Large intestine (tissue), 3 donors: ENCODE results near the gene NSFL1C. TPM values are rescaled to one million over a fixed set of nuclear protein-coding genes. Genes with fewer than 3 reads are reported as not detected.

ENCODE experiments used
- DNase-seq, 2 donors: peaks; one replicate each; pipeline versions ENCODE4 v3.0.0 to v3.0.0-alpha.2; 2013
- H3K27ac ChIP-seq: one replicate; pipeline ENCODE4 v1.5.1; 2013; ENCODE audit warnings: low read length
- H3K27me3 ChIP-seq: 2 replicates; pipeline ENCODE4 v1.6.1; 2013; ENCODE audit warnings: low read length; ENCODE audit not compliant: control insufficient read depth, insufficient read depth
- H3K36me3 ChIP-seq: 2 replicates; pipeline ENCODE4 v1.6.1; 2013; ENCODE audit warnings: low read length; ENCODE audit not compliant: control insufficient read depth, insufficient read depth
- H3K4me1 ChIP-seq: one replicate; pipeline ENCODE4 v1.6.1; 2013; ENCODE audit warnings: low read length; ENCODE audit not compliant: control insufficient read depth, insufficient read depth
- H3K4me3 ChIP-seq: one replicate; pipeline ENCODE4 v1.5.1; 2013; ENCODE audit warnings: low read length
- H3K9me3 ChIP-seq: one replicate; pipeline ENCODE4 v1.6.1; 2013; ENCODE audit warnings: mild to moderate bottlenecking, low read depth, low read length, moderate library complexity; ENCODE audit not compliant: control insufficient read depth
- WGBS: methylation state at CpG from one replicate; pipeline ENCODE4 v1.1.5; 2013; ENCODE audit warnings: low lambda C conversion rate; ENCODE audit not compliant: insufficient coverage; 5-methylcytosine and 5-hydroxymethylcytosine counted together
- polyA plus RNA-seq: library from polyadenylated mRNA; unstranded; fragments of 120-200 nt; gene quantifications from one replicate; pipeline ENCODE4 v1.2.1, GENCODE V29; 2013

The NSFL1C gene
- polyA plus RNA-seq, 1 donor: 73.3 TPM

- Histone ChIP-seq H3K36me3 (no peaks in the 10 kb centered on the region), H3K4me1 (no peaks in the 10 kb centered on the region), H3K27me3 (peaks cover 7% of the 10 kb centered on the region), H3K9me3 (no peaks in the 10 kb centered on the region), H3K27ac (no peak overlapping the region), H3K4me3 (no peak overlapping the region)
- no peak for DNase-seq
- WGBS: 100% methylated on average over 2 of the region's 2 CpGs
Measured at GRCh38 chr20:1489325-1489724, 22.7 kb upstream of the NSFL1C start.

GRCh38 chr20:1486566-1486965, 19.9 kb upstream of the NSFL1C start:
- Histone ChIP-seq H3K27ac (no peak overlapping the region), H3K27me3 (no peaks in the 10 kb centered on the region), H3K4me1 (no peaks in the 10 kb centered on the region), H3K36me3 (no peaks in the 10 kb centered on the region), H3K9me3 (no peaks in the 10 kb centered on the region), H3K4me3 (no peak overlapping the region)
- WGBS: 86% methylated on average over 1 of the region's 2 CpGs
- DNase-seq: no peak

DNA sequence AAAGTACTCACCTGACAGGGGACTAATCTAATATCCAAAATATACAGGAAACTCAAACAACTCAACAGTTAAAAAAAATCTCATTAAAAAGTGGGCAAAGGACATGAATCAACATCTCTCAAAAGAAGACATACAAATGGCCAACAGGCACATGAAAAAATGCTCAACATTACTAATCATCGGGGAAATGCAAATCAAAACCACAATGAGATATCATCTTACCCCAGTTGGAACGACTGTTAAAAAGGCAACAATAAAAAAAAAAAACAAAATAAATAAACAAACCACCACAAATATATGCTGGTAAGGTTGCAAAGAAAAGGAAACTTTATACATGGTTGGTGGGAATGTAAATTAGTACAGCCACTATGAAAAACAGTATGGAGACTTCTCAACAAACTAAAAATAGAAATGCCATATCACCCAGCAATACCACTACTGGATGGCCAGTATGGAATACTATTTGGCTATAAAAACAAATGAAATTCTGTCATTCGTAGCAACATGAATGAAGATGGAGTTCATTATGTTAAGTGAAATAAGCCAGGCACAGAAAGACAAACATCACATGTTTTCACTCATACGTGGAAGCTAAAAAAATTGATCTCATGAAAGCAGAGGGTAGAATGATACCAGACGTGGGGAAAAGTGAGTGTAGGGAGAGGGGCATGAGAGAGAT, 17.9 kb upstream of the NSFL1C start:
- 62% methylated on average over 3 of the region's 5 CpGs for WGBS
- Histone ChIP-seq H3K27me3 (no peaks in the 10 kb centered on the region), H3K9me3 (no peaks in the 10 kb centered on the region), H3K4me3 (no peak overlapping the region), H3K27ac (no peak overlapping the region), H3K36me3 (no peaks in the 10 kb centered on the region), H3K4me1 (no peaks in the 10 kb centered on the region)
- DNase-seq: no peak

GRCh38 chr20:1479831-1480595, 13.4 kb upstream of the NSFL1C start:
- Histone ChIP-seq H3K4me1 (no peaks in the 10 kb centered on the region), H3K36me3 (no peaks in the 10 kb centered on the region), H3K4me3 (no peak overlapping the region), H3K27me3 (no peaks in the 10 kb centered on the region), H3K27ac (no peak overlapping the region), H3K9me3 (no peaks in the 10 kb centered on the region)
- DNase-seq: no peak
- no CpG with 5 or more reads among the region's 9 CpGs for WGBS

- Histone ChIP-seq H3K27ac (no peak overlapping the region), H3K27me3 (no peaks in the 10 kb centered on the region), H3K4me1 (peaks cover 4% of the 10 kb centered on the region), H3K4me3 (no peak overlapping the region), H3K9me3 (no peaks in the 10 kb centered on the region), H3K36me3 (no peaks in the 10 kb centered on the region)
- 100% methylated on average over 1 of the region's 4 CpGs for WGBS
- DNase-seq: no peak
Measured at GRCh38 chr20:1478566-1478965, 11.9 kb upstream of the NSFL1C start.

- no peaks in the 10 kb centered on the region for H3K9me3 ChIP-seq
- H3K36me3 ChIP-seq: no peaks in the 10 kb centered on the region
- DNase-seq: no peak
- no peak overlapping the region for H3K27ac ChIP-seq
- WGBS: 83% methylated on average over 1 of the region's 7 CpGs
- H3K4me1 ChIP-seq: peaks cover 10% of the 10 kb centered on the region
- H3K27me3 ChIP-seq: no peaks in the 10 kb centered on the region
- H3K4me3 ChIP-seq: no peak overlapping the region
Measured at GRCh38 chr20:1477896-1478490, 11.3 kb upstream of the NSFL1C start.

DNA sequence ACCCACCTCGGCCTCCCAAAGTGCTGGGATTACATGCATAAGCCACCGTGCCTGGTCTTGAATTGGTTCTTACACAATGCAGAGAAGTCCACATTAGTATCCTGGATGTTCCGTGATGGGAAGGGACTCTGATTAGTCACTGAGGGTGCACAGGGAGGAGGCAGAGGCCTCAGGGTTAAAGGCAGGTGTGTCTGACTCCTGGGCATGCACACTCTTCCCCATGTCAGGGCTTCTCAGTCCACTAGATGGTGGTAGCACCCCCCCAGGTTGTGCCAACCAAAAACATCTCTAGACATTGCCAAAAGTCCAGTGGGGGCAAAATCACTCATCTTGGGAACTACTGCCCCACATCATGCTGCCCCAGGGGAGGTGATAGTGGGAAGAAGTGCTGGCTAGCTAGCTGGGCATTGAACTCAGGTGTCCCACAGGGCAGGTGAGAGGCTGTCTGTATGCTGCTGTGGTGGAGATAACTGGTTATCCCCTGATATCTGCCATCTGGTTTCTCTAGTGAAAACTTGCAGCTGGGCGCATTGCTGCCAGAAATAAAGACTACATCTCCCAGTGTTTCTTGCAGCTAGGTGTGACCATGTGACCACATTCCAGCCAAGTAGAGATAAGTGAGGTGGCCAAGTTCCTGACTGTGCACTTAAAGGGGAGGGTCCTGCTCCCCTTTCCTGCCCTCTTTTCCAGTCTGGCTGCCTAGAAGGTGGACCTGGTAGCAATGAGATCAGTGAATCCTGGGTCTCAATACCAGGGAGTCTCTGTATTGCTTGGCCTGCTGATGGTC, 8.4 kb upstream of the NSFL1C start:
- Histone ChIP-seq H3K27me3 (no peaks in the 10 kb centered on the region), H3K36me3 (no peaks in the 10 kb centered on the region), H3K27ac (no peak overlapping the region), H3K4me3 (no peak overlapping the region), H3K4me1 (peaks cover 29% of the 10 kb centered on the region), H3K9me3 (no peaks in the 10 kb centered on the region)
- DNase-seq: peak in 1 of 2 donors; percentile 32
- WGBS: no CpG with 5 or more reads among the region's 4 CpGs

GRCh38 chr20:1474325-1474724, 7.7 kb upstream of the NSFL1C start:
- no CpG with 5 or more reads among the region's 8 CpGs for WGBS
- DNase-seq: no peak
- Histone ChIP-seq H3K36me3 (no peaks in the 10 kb centered on the region), H3K27me3 (no peaks in the 10 kb centered on the region), H3K4me1 (peaks cover 33% of the 10 kb centered on the region), H3K4me3 (no peak overlapping the region), H3K9me3 (no peaks in the 10 kb centered on the region), H3K27ac (no peak overlapping the region)

- WGBS: 96% methylated on average over 3 of the region's 13 CpGs
Measured at GRCh38 chr20:1473246-1474220, 6.9 kb upstream of the NSFL1C start.

More at GRCh38 chr20:1473246-1474220, 6.9 kb upstream of the NSFL1C start:
- peak; percentile 42 to 74 for DNase-seq
- Histone ChIP-seq H3K4me1 (peaks cover 41% of the 10 kb centered on the region), H3K27ac (no peak overlapping the region), H3K9me3 (no peaks in the 10 kb centered on the region), H3K4me3 (no peak overlapping the region), H3K36me3 (no peaks in the 10 kb centered on the region), H3K27me3 (no peaks in the 10 kb centered on the region)
